Effector CD8-positive, alpha-beta T cell (primary cell): Measurements from ENCODE around the gene GPR150.

Experiments
- DNase-seq: peaks from one replicate; lab custom pipeline; 2025; lab: John Stamatoyannopoulos, UW

The GPR150 gene

GRCh38 chr5:95649842-95650620 lies 30.1 kb downstream of the GPR150 start:
- DNase-seq = no peak

DNA sequence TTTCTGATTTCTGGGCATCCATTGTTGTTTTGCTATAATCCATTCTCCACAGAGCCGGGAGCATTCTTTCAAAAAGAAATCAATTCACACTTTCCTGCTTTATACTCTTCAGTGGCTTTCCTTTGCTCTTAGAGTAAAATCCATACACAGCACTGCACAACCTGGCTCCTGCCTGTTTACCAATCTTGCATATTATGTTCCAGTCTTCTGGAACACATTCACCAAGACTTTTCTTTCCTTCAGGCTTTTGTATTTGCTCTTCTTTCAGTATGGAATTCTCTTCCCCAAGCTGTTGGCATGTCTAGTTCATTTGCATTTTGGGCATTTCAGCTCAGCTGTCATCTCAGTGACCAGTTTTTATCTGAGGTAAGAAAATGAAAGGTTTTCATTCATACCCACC lies 33.0 kb downstream of the GPR150 start:
- no peak for DNase-seq

- no peak for DNase-seq
Measured at GRCh38 chr5:95654196-95654595, 34.3 kb downstream of the GPR150 start.

DNA sequence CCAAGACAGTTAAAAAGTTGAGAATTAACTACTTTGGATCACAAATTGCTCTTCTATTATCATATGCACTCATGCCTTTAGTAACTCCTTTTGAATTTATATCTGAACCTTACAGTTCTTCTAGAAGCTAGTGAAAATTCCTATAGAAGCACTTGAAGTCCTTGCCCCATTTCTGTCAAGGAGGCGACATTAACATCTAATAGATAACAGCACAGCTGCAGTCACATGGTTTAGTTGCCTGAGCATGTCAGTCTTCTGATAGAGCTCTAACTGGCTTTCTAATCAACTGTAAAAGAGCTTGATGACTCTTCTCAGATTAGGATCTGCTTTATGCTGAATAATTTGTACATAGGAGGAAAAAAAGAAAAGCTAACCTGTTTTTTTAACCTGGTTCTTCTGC lies 35.7 kb downstream of the GPR150 start:
- DNase-seq = no peak

DNA sequence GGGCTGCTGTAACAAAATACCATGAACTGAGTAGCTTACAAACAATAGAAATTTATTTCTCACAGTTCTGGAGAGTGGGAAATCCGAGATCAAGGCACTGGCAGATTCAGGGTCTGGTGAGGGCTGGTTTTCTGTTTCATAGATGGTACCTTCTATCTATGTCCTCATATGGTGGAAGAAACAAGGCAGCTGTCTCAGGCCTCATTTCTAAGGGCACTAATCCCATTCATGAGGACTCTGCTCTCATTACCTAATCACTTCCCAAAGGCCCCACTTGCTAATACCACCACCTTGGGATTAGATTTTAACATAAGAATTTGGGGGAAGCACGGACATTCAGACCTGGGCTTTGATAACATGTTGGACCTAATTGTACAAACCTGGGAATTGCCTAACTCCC lies 40.2 kb downstream of the GPR150 start:
- no peak for DNase-seq

DNA sequence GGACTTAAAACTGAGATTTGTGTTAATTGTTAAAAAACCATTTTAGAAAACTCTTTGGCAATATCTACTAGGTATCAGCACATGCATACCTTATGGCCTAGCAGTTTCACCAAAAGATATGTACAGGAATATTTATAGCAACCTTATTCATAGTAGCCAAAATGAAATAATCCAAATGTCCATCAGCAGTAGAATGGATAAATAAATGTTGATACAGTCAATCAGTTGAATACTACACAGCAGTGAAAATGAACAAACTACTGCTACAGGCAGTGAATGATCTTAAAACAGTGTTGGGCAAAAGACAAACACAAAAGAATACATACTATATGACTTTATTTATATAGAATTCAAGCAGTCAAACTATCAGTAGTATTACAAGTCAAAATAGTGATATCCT lies 43.1 kb downstream of the GPR150 start:
- DNase-seq = no peak

DNA sequence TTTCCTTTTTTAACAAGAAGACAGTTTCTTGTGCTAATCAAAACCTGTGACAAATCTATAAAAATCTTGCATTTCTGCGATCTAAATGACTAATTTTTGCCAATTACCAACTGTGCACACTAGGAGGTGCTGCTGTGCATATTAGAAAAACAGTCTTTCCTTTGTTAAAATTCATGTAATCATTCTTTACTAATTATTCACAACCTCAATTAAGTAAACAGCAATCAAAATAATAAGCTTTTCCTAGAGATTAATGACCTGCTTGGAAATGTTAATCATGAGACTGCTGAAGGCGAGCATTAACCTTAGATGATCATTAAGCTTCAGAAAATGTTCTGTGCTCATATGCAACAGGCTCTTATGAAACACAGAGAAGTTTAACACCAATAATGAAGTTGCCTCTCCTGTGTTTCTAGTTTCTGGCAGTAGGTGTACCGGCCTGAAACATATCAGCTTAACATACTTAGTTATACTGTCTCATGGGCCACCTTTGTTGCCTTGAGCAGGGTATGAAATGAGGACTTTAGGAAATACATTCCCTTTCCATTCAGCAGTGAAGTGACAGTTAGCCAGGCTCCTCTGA lies 44.4 kb downstream of the GPR150 start:
- no peak for DNase-seq

DNA sequence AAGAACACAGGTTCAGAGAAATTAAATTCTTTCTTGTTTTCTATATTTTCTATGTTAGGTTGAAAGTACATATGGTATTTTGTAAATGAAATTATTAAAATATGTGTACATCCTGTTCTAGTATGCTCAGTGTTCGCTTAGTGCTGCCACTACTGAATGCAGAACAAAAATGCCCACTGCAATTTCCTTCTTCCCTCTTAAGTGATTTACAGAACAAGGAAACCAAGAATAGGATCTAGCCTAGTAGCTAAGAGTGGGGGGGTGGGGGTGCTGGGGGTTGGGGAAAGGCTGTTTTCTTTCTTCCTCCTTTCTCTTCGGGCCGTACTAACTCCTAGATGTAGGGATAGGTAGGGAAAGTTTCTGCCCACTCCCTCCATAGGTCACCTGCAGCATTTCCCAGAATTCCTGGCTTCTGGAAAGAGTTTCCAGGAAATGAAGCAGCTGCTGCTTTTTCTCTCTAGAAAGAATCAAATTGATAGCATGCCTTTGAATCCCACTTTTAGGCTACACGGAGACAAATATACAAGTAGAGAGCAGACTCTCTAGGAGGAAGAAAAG lies 47.3 kb downstream of the GPR150 start:
- DNase-seq = no peak

DNA sequence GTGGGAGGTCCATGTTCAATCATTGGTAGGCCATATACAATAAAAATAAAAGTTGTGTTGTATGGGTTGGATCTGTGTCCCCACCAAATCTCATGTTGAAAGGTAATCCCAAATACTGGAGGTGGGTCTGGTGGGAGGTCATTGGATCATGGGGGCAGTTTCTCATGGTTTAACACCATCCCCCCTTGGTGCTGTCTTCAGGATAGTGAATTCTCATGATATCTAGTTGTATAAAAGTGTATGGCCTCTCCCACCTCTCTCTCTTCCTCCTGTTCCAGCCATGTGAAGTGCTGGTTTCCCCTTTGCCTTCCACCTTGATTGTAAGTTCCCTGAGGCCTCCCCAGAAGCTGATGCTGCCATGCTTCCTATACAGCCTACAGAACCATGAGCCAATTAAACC lies 47.8 kb downstream of the GPR150 start:
- DNase-seq = no peak

DNA sequence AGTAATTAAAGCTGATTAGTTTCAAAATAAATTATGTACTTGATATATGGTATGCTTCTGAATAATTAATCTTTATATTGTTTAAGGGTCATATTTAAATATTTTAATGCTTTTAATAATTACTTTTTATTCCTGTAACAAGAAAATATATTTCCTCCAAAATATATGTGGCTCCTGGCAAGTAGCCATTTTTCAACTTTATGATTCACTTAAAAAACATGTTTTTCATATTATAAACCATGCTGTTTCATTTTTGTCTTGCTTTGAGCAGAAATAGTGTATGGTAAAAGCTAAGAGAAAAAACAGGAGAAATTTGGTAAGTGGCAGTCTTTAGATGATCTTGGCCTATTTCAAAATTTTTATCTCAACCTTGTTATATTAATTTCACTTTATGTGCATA lies 48.3 kb downstream of the GPR150 start:
- DNase-seq = no peak

DNA sequence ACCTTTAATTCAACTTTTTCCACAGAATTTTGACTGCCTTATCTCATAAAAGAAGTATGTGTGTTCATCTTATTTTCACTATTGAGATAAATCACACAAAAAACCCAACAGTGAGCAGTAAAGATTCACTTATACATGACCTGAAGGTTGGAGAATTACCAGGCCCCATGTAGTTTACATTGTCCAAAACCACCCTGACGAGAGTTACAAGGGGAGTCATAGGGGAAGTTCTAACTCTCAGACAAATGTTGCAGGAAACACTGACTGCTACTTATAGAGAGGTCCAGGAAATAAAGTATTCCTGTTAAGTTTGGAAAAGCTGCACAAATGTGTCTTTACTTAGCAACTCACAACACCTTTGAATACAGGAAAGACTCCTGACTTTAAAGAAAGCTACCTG lies 48.8 kb downstream of the GPR150 start:
- no peak for DNase-seq

- no peak for DNase-seq
Measured at GRCh38 chr5:95669540-95669939, 49.7 kb downstream of the GPR150 start.

- DNase-seq = no peak
Measured at GRCh38 chr5:95669985-95670384, 50.1 kb downstream of the GPR150 start.

GRCh38 chr5:95670568-95670967 lies 50.7 kb downstream of the GPR150 start:
- DNase-seq = no peak
